ENCODE measurements around the gene COL5A3. TPM values are rescaled to one million over a fixed set of nuclear protein-coding genes. Genes with fewer than 3 reads are reported as not detected.

The COL5A3 gene
- total and polyA plus RNA-seq, 12 donors: 3.8 to 35.6 (median 10.7) TPM

GRCh38 chr19:10021863-10022262 lies 11.6 kb upstream of the COL5A3 start:
- intact Hi-C loops (cut with DNase I): no loop called here
- TF ChIP-seq CTCF (IDR thresholded peaks at IDR 0.05): no peak
- no peaks in the 10 kb centered on the region for H3K9me3 ChIP-seq
- H3K4me1 ChIP-seq: peaks cover 0 to 2% (median 0%) of the 10 kb centered on the region in 9 donors
- DNase-seq (no peak), ATAC-seq (no peak)
- no peak overlapping the region for H3K4me3 ChIP-seq
- H3K27me3 ChIP-seq: peaks cover 0 to 25% (median 8%) of the 10 kb centered on the region in 7 donors
- 77 to 83% methylated on average over 2 of the region's 2 CpGs for WGBS, 2 donors
- H3K36me3 ChIP-seq: no peaks in the 10 kb centered on the region
- no peak overlapping the region for H3K27ac ChIP-seq

- WGBS, 2 donors: 86 to 89% methylated on average over 23 of the region's 23 CpGs
- DNase-seq: no peak
- H3K27ac ChIP-seq: no peak overlapping the region
- no peaks in the 10 kb centered on the region for H3K4me1 ChIP-seq
- intact Hi-C loops (cut with DNase I): no loop called here
- H3K9me3 ChIP-seq: no peaks in the 10 kb centered on the region
- no peak overlapping the region for H3K4me3 ChIP-seq
- ATAC-seq: no peak
- H3K36me3 ChIP-seq: no peaks in the 10 kb centered on the region
- peaks cover 0 to 21% (median 4%) of the 10 kb centered on the region in 7 donors for H3K27me3 ChIP-seq
- TF ChIP-seq CTCF (IDR thresholded peaks at IDR 0.05): no peak
Measured at GRCh38 chr19:10021446-10021845, 11.1 kb upstream of the COL5A3 start.

GRCh38 chr19:10020851-10021250 lies 10.5 kb upstream of the COL5A3 start:
- Histone ChIP-seq H3K27ac (no peak overlapping the region), H3K36me3 (no peaks in the 10 kb centered on the region), H3K4me3 (no peak overlapping the region), H3K27me3 (peaks cover 0 to 20% (median 0%) of the 10 kb centered on the region in 7 donors), H3K4me1 (no peaks in the 10 kb centered on the region), H3K9me3 (no peaks in the 10 kb centered on the region)
- intact Hi-C loops (cut with DNase I): no loop called here
- DNase-seq (no peak), ATAC-seq (no peak)
- WGBS, 2 donors: 81 to 89% methylated on average over 6 of the region's 6 CpGs
- no peak for TF ChIP-seq CTCF (IDR thresholded peaks at IDR 0.05)

DNA sequence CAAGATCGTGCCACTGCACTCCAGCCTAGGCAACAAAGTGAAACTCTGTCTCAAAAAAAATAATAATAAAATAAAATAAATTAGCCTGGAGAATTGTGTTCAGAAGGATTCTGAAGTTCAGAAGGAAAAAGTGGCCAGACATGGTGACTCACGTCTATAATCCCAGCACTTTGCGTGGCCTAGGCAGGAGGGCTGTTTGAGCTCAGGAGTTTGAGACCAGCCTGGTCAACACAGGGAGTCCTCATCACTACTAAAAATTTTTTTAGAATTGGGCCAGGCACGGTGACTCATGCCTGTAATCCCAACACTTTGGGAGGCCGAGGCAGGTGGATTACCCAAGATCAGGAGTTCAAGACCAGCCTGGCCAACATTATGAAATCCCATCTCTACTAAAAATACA lies 8.9 kb upstream of the COL5A3 start:
- Histone ChIP-seq H3K4me1 (no peaks in the 10 kb centered on the region), H3K36me3 (no peaks in the 10 kb centered on the region), H3K27me3 (peaks cover 0 to 26% (median 3%) of the 10 kb centered on the region in 7 donors), H3K4me3 (no peak overlapping the region), H3K27ac (no peak overlapping the region), H3K9me3 (no peaks in the 10 kb centered on the region)
- ATAC-seq (no peak), DNase-seq (no peak)
- intact Hi-C loops (cut with DNase I): loop anchor here in 1 of 10 donors (5.0 kb wide), 1 partner anchor 887 kb away; no protein-coding TSS in a partner anchor
- WGBS, 2 donors: 85 to 90% methylated on average over 5 of the region's 5 CpGs
- no peak for TF ChIP-seq CTCF (IDR thresholded peaks at IDR 0.05)

All from heart right ventricle (tissue), 16 donors.